Measurements from ENCODE around the gene NPL.

The NPL gene

GRCh38 chr1:182875889-182876288, 86.3 kb downstream of the NPL start:
- TF ChIP-seq EZH2phosphoT487 (IDR thresholded peaks at IDR 0.05; ENCODE audit: low read length) (no peak), EZH2 (optimal IDR thresholded peaks at IDR 0.05; ENCODE audit: low read depth, low read length) (no peak), CTCF (IDR thresholded peaks at IDR 0.05; ENCODE audit: low read length) (no peak)
- no peak overlapping the region for H3K4me3 ChIP-seq (ENCODE audit: low read length)
- peaks cover 76% of the 10 kb centered on the region for H3K36me3 ChIP-seq (replicated peaks; ENCODE audit: insufficient read depth, low read length)
- no peaks in the 10 kb centered on the region for H3K9me2 ChIP-seq (replicated peaks; ENCODE audit: insufficient read depth, low read length)
- no peak overlapping the region for H3K4me2 ChIP-seq (ENCODE audit: low read depth, low read length)
- H3K27me3 ChIP-seq (replicated peaks; ENCODE audit: insufficient read depth, low read length) = no peaks in the 10 kb centered on the region
- H3F3A ChIP-seq (ENCODE audit: insufficient read depth, low read length) = no peaks in the 10 kb centered on the region; the same call in 1 of the 2 replicates
- no peaks in the 10 kb centered on the region for H4K20me1 ChIP-seq (ENCODE audit: insufficient read depth, low read length)
- H3K79me2 ChIP-seq (ENCODE audit: low read length) = peaks cover 35% of the 10 kb centered on the region
- no peak overlapping the region for H3K27ac ChIP-seq (ENCODE audit: low read length)
- H3K9ac ChIP-seq (ENCODE audit: low read length) = no peak overlapping the region
- no peaks in the 10 kb centered on the region for H3K4me1 ChIP-seq (ENCODE audit: low read length)
- no peak overlapping the region for H2AFZ ChIP-seq (ENCODE audit: low read length)
- no peak for DNase-seq
- no peaks in the 10 kb centered on the region for H3K9me3 ChIP-seq (replicated peaks; ENCODE audit: insufficient read depth, low read length)

GRCh38 chr1:182877331-182877730, 87.8 kb downstream of the NPL start:
- no peak for TF ChIP-seq CTCF (IDR thresholded peaks at IDR 0.05; ENCODE audit: low read length)
- TF ChIP-seq EZH2phosphoT487 (IDR thresholded peaks at IDR 0.05; ENCODE audit: low read length) = no peak
- no peak for TF ChIP-seq EZH2 (optimal IDR thresholded peaks at IDR 0.05; ENCODE audit: low read depth, low read length)
- Histone ChIP-seq H3K4me1 (ENCODE audit: low read length) (no peaks in the 10 kb centered on the region), H2AFZ (ENCODE audit: low read length) (no peak overlapping the region), H4K20me1 (ENCODE audit: insufficient read depth, low read length) (no peaks in the 10 kb centered on the region), H3K36me3 (replicated peaks; ENCODE audit: insufficient read depth, low read length) (peaks cover 78% of the 10 kb centered on the region), H3F3A (ENCODE audit: insufficient read depth, low read length) (no peaks in the 10 kb centered on the region), H3K4me3 (ENCODE audit: low read length) (no peak overlapping the region), H3K9me2 (replicated peaks; ENCODE audit: insufficient read depth, low read length) (no peaks in the 10 kb centered on the region), H3K9ac (ENCODE audit: low read length) (no peak overlapping the region), H3K4me2 (ENCODE audit: low read depth, low read length) (no peak overlapping the region), H3K79me2 (ENCODE audit: low read length) (peaks cover 25% of the 10 kb centered on the region), H3K9me3 (replicated peaks; ENCODE audit: insufficient read depth, low read length) (no peaks in the 10 kb centered on the region), H3K27ac (ENCODE audit: low read length) (no peak overlapping the region), H3K27me3 (replicated peaks; ENCODE audit: insufficient read depth, low read length) (no peaks in the 10 kb centered on the region)
- no peak for DNase-seq

- no peaks in the 10 kb centered on the region for H3F3A ChIP-seq (ENCODE audit: insufficient read depth, low read length)
- peaks cover 20% of the 10 kb centered on the region for H3K79me2 ChIP-seq (ENCODE audit: low read length)
- H3K4me1 ChIP-seq (ENCODE audit: low read length) = no peaks in the 10 kb centered on the region
- TF ChIP-seq EZH2phosphoT487 (IDR thresholded peaks at IDR 0.05; ENCODE audit: low read length) (no peak), EZH2 (optimal IDR thresholded peaks at IDR 0.05; ENCODE audit: low read depth, low read length) (no peak), CTCF (IDR thresholded peaks at IDR 0.05; ENCODE audit: low read length) (no peak)
- H3K36me3 ChIP-seq (replicated peaks; ENCODE audit: insufficient read depth, low read length) = peaks cover 77% of the 10 kb centered on the region
- H3K9me3 ChIP-seq (replicated peaks; ENCODE audit: insufficient read depth, low read length) = no peaks in the 10 kb centered on the region
- no peaks in the 10 kb centered on the region for H4K20me1 ChIP-seq (ENCODE audit: insufficient read depth, low read length)
- H3K9ac ChIP-seq (ENCODE audit: low read length) = no peak overlapping the region
- no peak overlapping the region for H2AFZ ChIP-seq (ENCODE audit: low read length)
- no peak overlapping the region for H3K27ac ChIP-seq (ENCODE audit: low read length)
- H3K9me2 ChIP-seq (replicated peaks; ENCODE audit: insufficient read depth, low read length) = no peaks in the 10 kb centered on the region
- H3K4me3 ChIP-seq (ENCODE audit: low read length) = no peak overlapping the region
- H3K4me2 ChIP-seq (ENCODE audit: low read depth, low read length) = no peak overlapping the region
- no peaks in the 10 kb centered on the region for H3K27me3 ChIP-seq (replicated peaks; ENCODE audit: insufficient read depth, low read length)
- no peak for DNase-seq
These were observed 88.3 kb downstream of the NPL start for GRCh38 chr1:182877842-182878241.

All from MM.1S (cell line).